Measurements from ENCODE around the gene IDH2. TPM values are rescaled to one million over a fixed set of nuclear protein-coding genes. Genes with fewer than 3 reads are reported as not detected.
A peak's percentile ranks its signal among the peaks of the same experiment; 100 is the strongest.
"Not testable (repeated sequence)": the region's sequence is repeated elsewhere in the genome, so short reads cannot be mapped to it uniquely, and the experiment has no call there.

IDH2 gene
- total RNA-seq (2014; rRNA removed; shearing (Covaris generic)) = 90.6 and 95.5 TPM in 2 replicates

GRCh38 chr15:90101969-90102890 is at the start of gene IDH2:
Gene IDH2, minus strand, starts transcription at chr15:90102468. Its CDS starts 78 bp downstream, at chr15:90102390.
- DNase-seq (ENCODE audit: low read depth) = peak; percentile 84

GRCh38 chr15:90150551-90150950 is 48.3 kb upstream of the IDH2 start:
- DNase-seq (ENCODE audit: low read depth) = not testable (repeated sequence)

- no peak for DNase-seq (ENCODE audit: low read depth)
Observed at GRCh38 chr15:90149609-90150340, 47.5 kb upstream of the IDH2 start.

- DNase-seq (ENCODE audit: low read depth) = not testable (repeated sequence)
Observed at GRCh38 chr15:90146198-90146761, 44.0 kb upstream of the IDH2 start.

GRCh38 chr15:90145761-90146160 is 43.5 kb upstream of the IDH2 start:
- no peak for DNase-seq (ENCODE audit: low read depth)

GRCh38 chr15:90145259-90145658 is 43.0 kb upstream of the IDH2 start:
- DNase-seq (ENCODE audit: low read depth) = no peak

GRCh38 chr15:90143166-90143655 is 40.9 kb upstream of the IDH2 start:
- DNase-seq (ENCODE audit: low read depth) = peak; percentile 55

GRCh38 chr15:90142216-90143165 is 40.2 kb upstream of the IDH2 start:
- no peak for DNase-seq (ENCODE audit: low read depth)

- DNase-seq (ENCODE audit: low read depth) = peak; percentile 74
Observed at GRCh38 chr15:90141646-90142045, 39.4 kb upstream of the IDH2 start.

GRCh38 chr15:90139549-90139948 is 37.3 kb upstream of the IDH2 start:
- DNase-seq (ENCODE audit: low read depth) = not testable (repeated sequence)

- no peak for DNase-seq (ENCODE audit: low read depth)
Observed at GRCh38 chr15:90138071-90138833, 36.0 kb upstream of the IDH2 start.

GRCh38 chr15:90132437-90132836 is 30.2 kb upstream of the IDH2 start:
- no peak for DNase-seq (ENCODE audit: low read depth)

GRCh38 chr15:90131848-90132247 is 29.6 kb upstream of the IDH2 start:
- DNase-seq (ENCODE audit: low read depth) = no peak

GRCh38 chr15:90130291-90130690 is 28.0 kb upstream of the IDH2 start:
- DNase-seq (ENCODE audit: low read depth) = no peak

- DNase-seq (ENCODE audit: low read depth) = peak; percentile 17
Observed at GRCh38 chr15:90126596-90127435, 24.5 kb upstream of the IDH2 start.

GRCh38 chr15:90126022-90126421 is 23.8 kb upstream of the IDH2 start:
- DNase-seq (ENCODE audit: low read depth) = no peak

GRCh38 chr15:90124507-90124906 is 22.2 kb upstream of the IDH2 start:
- DNase-seq (ENCODE audit: low read depth) = no peak

- no peak for DNase-seq (ENCODE audit: low read depth)
Observed at GRCh38 chr15:90121086-90121485, 18.8 kb upstream of the IDH2 start.

GRCh38 chr15:90119367-90119766 is 17.1 kb upstream of the IDH2 start:
- no peak for DNase-seq (ENCODE audit: low read depth)

Data from RPMI7951 (cell line).